HepG2 (cell line): ENCODE data around the gene PLCB4. TPM values are rescaled to one million over a fixed set of nuclear protein-coding genes. Genes with fewer than 3 reads are reported as not detected.
A peak's percentile ranks its signal among the peaks of the same experiment; 100 is the strongest.

Source experiments
- CBFB ChIP-seq: sonication (generic); formaldehyde crosslinking; IDR thresholded peaks from 2 replicates; pipeline ENCODE4 v1.4.0; 2020; ENCODE audit warnings: missing genetic modification reagents
- GTF3A ChIP-seq: sonication (generic); formaldehyde crosslinking; conservative IDR thresholded peaks from 2 replicates; pipeline ENCODE4 v1.4.0; 2020; ENCODE audit warnings: mild to moderate bottlenecking, missing genetic modification reagents
- HDAC6 ChIP-seq: fragments of 200-600 bp; sonication (generic); IDR thresholded peaks from 2 replicates; pipeline ENCODE4 v1.7.0; 2017; ENCODE audit warnings: mild to moderate bottlenecking, antibody characterized with exemption, low read length, low read depth
- HHEX ChIP-seq: IDR thresholded peaks from 2 replicates; pipeline ENCODE4 v1.6.1; 2016; ENCODE audit warnings: control low read depth
- KAT2B ChIP-seq: fragments of 150-350 bp; IDR thresholded peaks from 2 replicates; pipeline ENCODE4 v1.6.1; 2014; ENCODE audit warnings: low read depth, low read length, borderline replicate concordance
- KAT8 ChIP-seq: IDR thresholded peaks from 2 replicates; pipeline ENCODE4 v1.6.1; 2016; ENCODE audit warnings: missing genetic modification reagents, missing compliant biosample characterization
- MATR3 ChIP-seq: sonication (generic); formaldehyde crosslinking; IDR thresholded peaks from 2 replicates; pipeline ENCODE4 v1.4.0; 2020; ENCODE audit warnings: missing genetic modification reagents
- SOX6 ChIP-seq, 2 experiments: fragments of 450-650 bp in 1 of 2; sonication (generic) in 1 of 2; formaldehyde crosslinking in 1 of 2; IDR thresholded peaks; 2 replicates each; pipeline versions ENCODE4 v1.4.0 to v1.6.1; 2017 to 2020; ENCODE audit warnings: antibody characterized with exemption in 1 of 2, mild to moderate bottlenecking in 1 of 2, missing genetic modification reagents in 1 of 2
- TEAD2 ChIP-seq: sonication (generic); formaldehyde crosslinking; IDR thresholded peaks from 2 replicates; pipeline ENCODE4 v1.9.0; 2021; ENCODE audit warnings: missing genetic modification reagents
- ZFX ChIP-seq: sonication (generic); formaldehyde crosslinking; IDR thresholded peaks from 2 replicates; pipeline ENCODE4 v1.4.0; 2020; ENCODE audit warnings: mild to moderate bottlenecking, low read depth, missing genetic modification reagents, moderate library complexity
- ZNF350 ChIP-seq: sonication (generic); formaldehyde crosslinking; IDR thresholded peaks from 2 replicates; pipeline ENCODE4 v1.4.0; 2020; ENCODE audit warnings: mild to moderate bottlenecking, low read depth, missing genetic modification reagents, borderline replicate concordance
- ZNF484 ChIP-seq: sonication (generic); formaldehyde crosslinking; IDR thresholded peaks from 2 replicates; pipeline ENCODE4 v1.5.1; 2020; ENCODE audit warnings: mild to moderate bottlenecking, low read depth, missing genetic modification reagents, borderline replicate concordance
- ZNF564 ChIP-seq: sonication (generic); formaldehyde crosslinking; IDR thresholded peaks from 2 replicates; pipeline ENCODE4 v1.8.1; 2023; ENCODE audit warnings: mild to moderate bottlenecking, missing genetic modification reagents
- ZNF616 ChIP-seq: sonication (generic); formaldehyde crosslinking; IDR thresholded peaks from 2 replicates; pipeline ENCODE4 v1.5.0; 2020; ENCODE audit warnings: low read depth, mild to moderate bottlenecking, missing genetic modification reagents
- ZNF841 ChIP-seq: sonication (generic); formaldehyde crosslinking; IDR thresholded peaks from 2 replicates; pipeline ENCODE4 v1.8.1; 2023; ENCODE audit warnings: missing genetic modification reagents, borderline replicate concordance
- ZSCAN22 ChIP-seq: sonication (generic); formaldehyde crosslinking; IDR thresholded peaks from 2 replicates; pipeline ENCODE4 v1.4.0; 2020; ENCODE audit warnings: mild to moderate bottlenecking, missing genetic modification reagents
- polyA plus RNA-seq, 8 experiments: library from polyadenylated mRNA; depleted of rRNA in 3 of 8; stranded (reverse) in 7 of 8; unstranded in 1 of 8; fragments of >200 nt; fragmentation: Illumina TruSeq in 4 of 8; extraction: Trizol in 4 of 8; gene quantifications; 2 replicates each; pipeline versions ENCODE4 v1.2.1 to v1.2.3, GENCODE V29; 2011 to 2016; ENCODE audit warnings: low read depth in 4 of 8, missing spikeins in 1 of 8, mixed read lengths in 1 of 8; ENCODE audit not compliant: insufficient read depth in 1 of 8
- total RNA-seq, 5 experiments: library from RNA; depleted of rRNA; stranded (reverse); fragments of >200 nt; fragmentation: Illumina TruSeq; extraction: Trizol; gene quantifications; 2 replicates each; pipeline ENCODE4 v1.2.3, GENCODE V29; 2016; ENCODE audit warnings: low read depth in 1 of 5
- TF ChIP-seq, protein P1 (sequence below): sonication (generic); formaldehyde crosslinking; IDR thresholded peaks from 2 replicates; pipeline ENCODE4 v1.5.0; 2020; ENCODE audit warnings: mild to moderate bottlenecking, missing genetic modification reagents, borderline replicate concordance
- TF ChIP-seq, protein P2 (sequence below): fragments of 450-650 bp; IDR thresholded peaks from 2 replicates; pipeline ENCODE4 v1.6.1; 2017; ENCODE audit warnings: mild to moderate bottlenecking
- TF ChIP-seq, protein P3 (sequence below): sonication (generic); formaldehyde crosslinking; IDR thresholded peaks from 2 replicates; pipeline ENCODE4 v1.4.0; 2020; ENCODE audit warnings: missing genetic modification reagents
- TF ChIP-seq, protein P4 (sequence below): sonication (generic); formaldehyde crosslinking; IDR thresholded peaks from 2 replicates; pipeline ENCODE4 v1.5.0; 2020; ENCODE audit warnings: mild to moderate bottlenecking, missing genetic modification reagents, moderate library complexity

The PLCB4 gene
- total and polyA plus RNA-seq, 2 of the 13 experiments (the other 11 are each of a cell fraction or from before 2014, with no cell fraction given) = 0.01 TPM; not detected in 1

DNA sequence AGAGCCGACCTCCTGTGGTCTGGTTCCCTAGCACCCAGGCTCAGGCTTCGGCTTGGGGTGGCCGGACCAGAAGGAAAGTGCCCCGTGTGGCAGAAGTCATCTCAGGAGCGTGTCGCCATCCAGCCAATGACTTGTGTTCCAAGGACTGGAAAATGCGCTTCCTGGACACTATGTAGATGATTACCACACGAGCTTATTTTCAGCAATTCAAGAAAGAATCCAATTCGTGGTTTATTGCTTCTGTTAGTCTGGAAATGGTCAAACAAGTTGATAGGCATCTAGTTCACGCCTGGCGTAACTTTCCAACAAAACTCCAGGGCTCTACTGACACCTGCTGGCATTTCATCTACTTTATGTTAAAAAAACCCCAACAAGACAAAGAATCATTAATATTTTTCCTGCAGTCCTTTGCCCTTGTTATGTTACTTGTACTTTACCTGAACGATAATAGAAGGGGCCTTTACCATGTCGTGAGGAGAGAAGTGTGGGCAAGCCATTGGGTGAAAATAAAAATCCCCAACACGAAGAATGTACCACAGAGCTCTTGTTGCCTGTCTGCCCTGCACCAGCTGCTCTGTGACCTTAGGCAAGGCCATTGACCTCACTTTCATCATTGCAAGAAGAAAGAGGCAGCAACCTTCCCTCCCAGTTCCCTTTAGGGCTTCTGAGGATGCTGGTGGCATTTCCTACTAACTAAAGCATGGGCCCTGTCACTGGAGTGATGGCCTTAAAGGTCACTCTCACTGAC, 290.8 kb downstream of the PLCB4 start (continued):
- TF ChIP-seq, protein P1, sequence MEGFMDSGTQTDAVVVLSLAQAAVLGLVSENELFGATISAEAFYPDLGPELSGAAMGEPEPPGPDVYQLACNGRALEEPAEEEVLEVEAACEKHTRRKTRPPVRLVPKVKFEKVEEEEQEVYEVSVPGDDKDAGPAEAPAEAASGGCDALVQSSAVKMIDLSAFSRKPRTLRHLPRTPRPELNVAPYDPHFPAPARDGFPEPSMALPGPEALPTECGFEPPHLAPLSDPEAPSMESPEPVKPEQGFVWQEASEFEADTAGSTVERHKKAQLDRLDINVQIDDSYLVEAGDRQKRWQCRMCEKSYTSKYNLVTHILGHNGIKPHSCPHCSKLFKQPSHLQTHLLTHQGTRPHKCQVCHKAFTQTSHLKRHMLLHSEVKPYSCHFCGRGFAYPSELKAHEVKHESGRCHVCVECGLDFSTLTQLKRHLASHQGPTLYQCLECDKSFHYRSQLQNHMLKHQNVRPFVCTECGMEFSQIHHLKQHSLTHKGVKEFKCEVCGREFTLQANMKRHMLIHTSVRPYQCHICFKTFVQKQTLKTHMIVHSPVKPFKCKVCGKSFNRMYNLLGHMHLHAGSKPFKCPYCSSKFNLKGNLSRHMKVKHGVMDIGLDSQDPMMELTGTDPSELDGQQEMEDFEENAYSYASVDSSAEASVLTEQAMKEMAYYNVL = no peak
- no peak for TF ChIP-seq ZNF350 (CRISPR knock-in tag)
- TF ChIP-seq MATR3 (CRISPR knock-in tag) = no peak
- 0 out of 2 replicates have a peak, but pooled peaks have one; percentile 40 for TF ChIP-seq CBFB (CRISPR knock-in tag)
- TF ChIP-seq SOX6 (IDR thresholded peaks at IDR 0.05) = no peak
- peak; percentile 36 for TF ChIP-seq SOX6 (CRISPR knock-in tag; IDR thresholded peaks at IDR 0.05)
- TF ChIP-seq ZSCAN22 (CRISPR knock-in tag) = no peak
- TF ChIP-seq KAT8 (CRISPR knock-in tag) = 0 out of 2 replicates have a peak, but pooled peaks have one; percentile 22
- no peak for TF ChIP-seq TEAD2 (CRISPR knock-in tag)
- TF ChIP-seq GTF3A = no peak
- no peak for TF ChIP-seq ZNF484 (CRISPR knock-in tag)
- no peak for TF ChIP-seq KAT2B
- TF ChIP-seq, protein P2, sequence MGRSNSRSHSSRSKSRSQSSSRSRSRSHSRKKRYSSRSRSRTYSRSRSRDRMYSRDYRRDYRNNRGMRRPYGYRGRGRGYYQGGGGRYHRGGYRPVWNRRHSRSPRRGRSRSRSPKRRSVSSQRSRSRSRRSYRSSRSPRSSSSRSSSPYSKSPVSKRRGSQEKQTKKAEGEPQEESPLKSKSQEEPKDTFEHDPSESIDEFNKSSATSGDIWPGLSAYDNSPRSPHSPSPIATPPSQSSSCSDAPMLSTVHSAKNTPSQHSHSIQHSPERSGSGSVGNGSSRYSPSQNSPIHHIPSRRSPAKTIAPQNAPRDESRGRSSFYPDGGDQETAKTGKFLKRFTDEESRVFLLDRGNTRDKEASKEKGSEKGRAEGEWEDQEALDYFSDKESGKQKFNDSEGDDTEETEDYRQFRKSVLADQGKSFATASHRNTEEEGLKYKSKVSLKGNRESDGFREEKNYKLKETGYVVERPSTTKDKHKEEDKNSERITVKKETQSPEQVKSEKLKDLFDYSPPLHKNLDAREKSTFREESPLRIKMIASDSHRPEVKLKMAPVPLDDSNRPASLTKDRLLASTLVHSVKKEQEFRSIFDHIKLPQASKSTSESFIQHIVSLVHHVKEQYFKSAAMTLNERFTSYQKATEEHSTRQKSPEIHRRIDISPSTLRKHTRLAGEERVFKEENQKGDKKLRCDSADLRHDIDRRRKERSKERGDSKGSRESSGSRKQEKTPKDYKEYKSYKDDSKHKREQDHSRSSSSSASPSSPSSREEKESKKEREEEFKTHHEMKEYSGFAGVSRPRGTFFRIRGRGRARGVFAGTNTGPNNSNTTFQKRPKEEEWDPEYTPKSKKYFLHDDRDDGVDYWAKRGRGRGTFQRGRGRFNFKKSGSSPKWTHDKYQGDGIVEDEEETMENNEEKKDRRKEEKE = no peak
- no peak for TF ChIP-seq ZNF616 (CRISPR knock-in tag)
- no peak for TF ChIP-seq HHEX
- TF ChIP-seq ZNF841 = no peak
- no peak for TF ChIP-seq HDAC6
- TF ChIP-seq, protein P3, sequence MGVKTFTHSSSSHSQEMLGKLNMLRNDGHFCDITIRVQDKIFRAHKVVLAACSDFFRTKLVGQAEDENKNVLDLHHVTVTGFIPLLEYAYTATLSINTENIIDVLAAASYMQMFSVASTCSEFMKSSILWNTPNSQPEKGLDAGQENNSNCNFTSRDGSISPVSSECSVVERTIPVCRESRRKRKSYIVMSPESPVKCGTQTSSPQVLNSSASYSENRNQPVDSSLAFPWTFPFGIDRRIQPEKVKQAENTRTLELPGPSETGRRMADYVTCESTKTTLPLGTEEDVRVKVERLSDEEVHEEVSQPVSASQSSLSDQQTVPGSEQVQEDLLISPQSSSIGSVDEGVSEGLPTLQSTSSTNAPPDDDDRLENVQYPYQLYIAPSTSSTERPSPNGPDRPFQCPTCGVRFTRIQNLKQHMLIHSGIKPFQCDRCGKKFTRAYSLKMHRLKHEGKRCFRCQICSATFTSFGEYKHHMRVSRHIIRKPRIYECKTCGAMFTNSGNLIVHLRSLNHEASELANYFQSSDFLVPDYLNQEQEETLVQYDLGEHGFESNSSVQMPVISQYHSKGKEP = no peak
- TF ChIP-seq, protein P4, sequence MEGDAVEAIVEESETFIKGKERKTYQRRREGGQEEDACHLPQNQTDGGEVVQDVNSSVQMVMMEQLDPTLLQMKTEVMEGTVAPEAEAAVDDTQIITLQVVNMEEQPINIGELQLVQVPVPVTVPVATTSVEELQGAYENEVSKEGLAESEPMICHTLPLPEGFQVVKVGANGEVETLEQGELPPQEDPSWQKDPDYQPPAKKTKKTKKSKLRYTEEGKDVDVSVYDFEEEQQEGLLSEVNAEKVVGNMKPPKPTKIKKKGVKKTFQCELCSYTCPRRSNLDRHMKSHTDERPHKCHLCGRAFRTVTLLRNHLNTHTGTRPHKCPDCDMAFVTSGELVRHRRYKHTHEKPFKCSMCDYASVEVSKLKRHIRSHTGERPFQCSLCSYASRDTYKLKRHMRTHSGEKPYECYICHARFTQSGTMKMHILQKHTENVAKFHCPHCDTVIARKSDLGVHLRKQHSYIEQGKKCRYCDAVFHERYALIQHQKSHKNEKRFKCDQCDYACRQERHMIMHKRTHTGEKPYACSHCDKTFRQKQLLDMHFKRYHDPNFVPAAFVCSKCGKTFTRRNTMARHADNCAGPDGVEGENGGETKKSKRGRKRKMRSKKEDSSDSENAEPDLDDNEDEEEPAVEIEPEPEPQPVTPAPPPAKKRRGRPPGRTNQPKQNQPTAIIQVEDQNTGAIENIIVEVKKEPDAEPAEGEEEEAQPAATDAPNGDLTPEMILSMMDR = peak; percentile 83
- no peak for TF ChIP-seq ZFX
- no peak for TF ChIP-seq ZNF564 (CRISPR knock-in tag)
